Measurements from ENCODE around the gene SUSD1. TPM values are rescaled to one million over a fixed set of nuclear protein-coding genes. Genes with fewer than 3 reads are reported as not detected.

SUSD1 gene
- total and polyA plus RNA-seq, 9 of the 15 experiments (the other 6 are each of a cell fraction or from before 2014, with no cell fraction given), result 10.9 to 44.4 (median 36.1) TPM

- ChIA-PET POLR2A (no interaction called here), CTCF (ENCODE audit: low intra/inter-chr PET ratio) (no interaction called here)
- Histone ChIP-seq H3K9ac (ENCODE audit: insufficient read depth in 1 of 2, low read depth in 2 of 2, low read length in 2 of 2) (no peak overlapping the region), H3K36me3 (ENCODE audit: control insufficient read depth, insufficient read depth, low read length) (peaks cover 71% of the 10 kb centered on the region), H3K27me3 (ENCODE audit: control insufficient read depth in 2 of 2, insufficient read depth in 2 of 2, low read length in 2 of 2) (no peaks in the 10 kb centered on the region), H3K4me1 (replicated peaks in 1 of 2; ENCODE audit: control insufficient read depth in 2 of 2, insufficient read depth in 2 of 2, low read length in 2 of 2) (peaks cover 13 to 19% of the 10 kb centered on the region in 2 experiments; a peak in 4 of 5 replicates), H3K27ac (ENCODE audit: extremely low read depth, low read depth, low read length) (no peak overlapping the region), H3K4me2 (ENCODE audit: insufficient read depth, low read length) (no peak overlapping the region), H3K9me1 (ENCODE audit: control insufficient read depth, insufficient read depth, low read length) (no peaks in the 10 kb centered on the region), H3K79me2 (ENCODE audit: control insufficient read depth, insufficient read depth, low read length) (peaks cover 12% of the 10 kb centered on the region), H3K4me3 (no peak overlapping the region), H3K9me3 (replicated peaks; ENCODE audit: control insufficient read depth, insufficient read depth, low read depth, low read length) (no peaks in the 10 kb centered on the region), H2AFZ (ENCODE audit: low read depth, low read length) (no peak overlapping the region), H4K20me1 (replicated peaks; ENCODE audit: control insufficient read depth, insufficient read depth, low read length) (no peaks in the 10 kb centered on the region)
- BruUV-seq (replicated peaks), result no TSS peak
- ATAC-seq (no peak), DNase-seq (ENCODE audit: extremely low read depth in 1 of 4, low spot score in 3 of 4) (no peak), FAIRE-seq (no peak)
- intact Hi-C loops (cut with micrococcal nuclease) (no loop called here), in situ Hi-C loops (cut with MboI) (loop anchor here (5.0 to 25.0 kb wide), 2 partner anchors 316 to 734 kb away; no protein-coding TSS in a partner anchor)
- TF ChIP-seq SIX5 (IDR thresholded peaks at IDR 0.05; ENCODE audit: borderline replicate concordance in 1 of 2, insufficient read depth in 1 of 2, low read depth in 1 of 2, low read length in 2 of 2) (no peak), ZBED1 (IDR thresholded peaks at IDR 0.05) (no peak), ZNF146 (CRISPR knock-in tag; IDR thresholded peaks at IDR 0.05; ENCODE audit: unreplicated experiment) (no peak), PTTG1 (tag; IDR thresholded peaks at IDR 0.05; ENCODE audit: low read depth) (no peak), CUX1 (CRISPR knock-in tag; IDR thresholded peaks at IDR 0.05) (no peak), E2F4 (CRISPR knock-in tag; IDR thresholded peaks at IDR 0.05; ENCODE audit: low read depth) (no peak), SREBF1 (IDR thresholded peaks at IDR 0.05; ENCODE audit: borderline replicate concordance, low read depth, low read length) (no peak), ZNF133 (CRISPR knock-in tag; IDR thresholded peaks at IDR 0.05) (no peak), TAF9B (IDR thresholded peaks at IDR 0.05; ENCODE audit: partially characterized antibody) (no peak), ATF3 (IDR thresholded peaks at IDR 0.05) (no peak), ATF3 (CRISPR knock-in tag; conservative IDR thresholded peaks at IDR 0.05) (no peak), TOE1 (IDR thresholded peaks at IDR 0.05; ENCODE audit: borderline replicate concordance) (no peak), TOE1 (CRISPR knock-in tag; IDR thresholded peaks at IDR 0.05; ENCODE audit: borderline replicate concordance, low read depth) (no peak), FOXP1 (CRISPR knock-in tag; IDR thresholded peaks at IDR 0.05) (no peak)
- 54% methylated on average over 5 of the region's 6 CpGs for WGBS (ENCODE audit: insufficient coverage, low coverage, missing lambda C conversion rate)
Observed at GRCh38 chr9:112078432-112078831, 96.7 kb downstream of the SUSD1 start.

Measured in K562 (cell line).